PC-3 (cell line): ENCODE measurements around the gene COL9A3. TPM values are rescaled to one million over a fixed set of nuclear protein-coding genes. Genes with fewer than 3 reads are reported as not detected.

ENCODE experiments used
- ATAC-seq: fragments of 200-7000 bp; cut with Tn5 transposase; 2 replicates; pipeline ENCODE4 v1.9.1; 2020; ENCODE audit warnings: mild to moderate bottlenecking, moderate library complexity
- BruUV-seq: library from RNA; stranded (reverse); fragments of 400-500 nt; replicated peaks from 2 replicates; lab custom pipeline; 2021; lab: Mats Ljungman, UMichigan
- CTCF ChIA-PET: fragments of 300-600 bp; sonication (Branson Sonifier 250); formaldehyde crosslinking; loops from one replicate; lab custom pipeline; 2022; ENCODE audit warnings: antibody characterized with exemption; lab: Charles Lee
- POLR2A ChIA-PET: fragments of 300-600 bp; sonication (Branson Sonifier 250); formaldehyde crosslinking; loops from one replicate; lab custom pipeline; 2022; ENCODE audit warnings: antibody characterized with exemption; ENCODE audit not compliant: unreplicated experiment; lab: Charles Lee
- DNase-seq: peaks from one replicate; pipeline ENCODE4 v3.0.0-alpha.2; 2015
- H2AFZ ChIP-seq: fragments of 300-600 bp; sonication (generic); 2 replicates; pipeline ENCODE4 v1.6.0; 2016; ENCODE audit warnings: antibody characterized with exemption, low read length
- H3F3A ChIP-seq: fragments of 300-600 bp; sonication (generic); one replicate; pipeline ENCODE4 v1.6.0; 2017; ENCODE audit warnings: antibody characterized with exemption, low read length, control low read depth, mild to moderate bottlenecking; ENCODE audit not compliant: unreplicated experiment
- H3K27ac ChIP-seq: fragments of 300-600 bp; sonication (generic); 2 replicates; pipeline ENCODE4 v1.5.1; 2016; ENCODE audit warnings: mild to moderate bottlenecking, low read length
- H3K27me3 ChIP-seq: fragments of 300-600 bp; sonication (generic); 2 replicates; pipeline ENCODE4 v1.6.1; 2016; ENCODE audit warnings: low read length, mixed read lengths
- H3K36me3 ChIP-seq: fragments of 300-600 bp; sonication (generic); 2 replicates; pipeline ENCODE4 v1.6.1; 2016; ENCODE audit warnings: low read depth, mixed run types, low read length, mixed read lengths
- H3K4me1 ChIP-seq: fragments of 300-600 bp; sonication (generic); 2 replicates; pipeline ENCODE4 v1.5.1; 2016; ENCODE audit warnings: low read length; ENCODE audit not compliant: insufficient read depth
- H3K4me2 ChIP-seq: fragments of 300-600 bp; sonication (generic); 2 replicates; pipeline ENCODE4 v1.6.0; 2016; ENCODE audit warnings: low read length
- H3K4me3 ChIP-seq: fragments of 300-600 bp; sonication (generic); 2 replicates; pipeline ENCODE4 v1.5.1; 2016; ENCODE audit warnings: mild to moderate bottlenecking, low read length, mixed read lengths
- H3K79me2 ChIP-seq: fragments of 300-600 bp; sonication (generic); 2 replicates; pipeline ENCODE4 v1.6.1; 2017; ENCODE audit warnings: low read length, mixed read lengths
- H3K9ac ChIP-seq: fragments of 300-600 bp; sonication (generic); 2 replicates; pipeline ENCODE4 v1.6.0; 2016; ENCODE audit warnings: mild to moderate bottlenecking, low read length
- H3K9me2 ChIP-seq: fragments of 300-600 bp; sonication (generic); replicated peaks from 2 replicates; pipeline ENCODE4 v1.6.1; 2016; ENCODE audit warnings: mixed run types, low read length, mixed read lengths
- H3K9me3 ChIP-seq: fragments of 300-600 bp; sonication (generic); 2 replicates; pipeline ENCODE4 v1.6.1; 2016; ENCODE audit warnings: low read length, mixed read lengths
- H4K20me1 ChIP-seq: fragments of 300-600 bp; sonication (generic); 2 replicates; pipeline ENCODE4 v1.6.1; 2016; ENCODE audit warnings: low read length, mixed read lengths
- EZH2 ChIP-seq: fragments of 300-600 bp; sonication (generic); IDR thresholded peaks from one replicate; pipeline ENCODE4 v1.6.1; 2017; ENCODE audit warnings: antibody characterized with exemption, mild to moderate bottlenecking, low read length; ENCODE audit not compliant: unreplicated experiment
- EZH2phosphoT487 ChIP-seq: fragments of 300-600 bp; sonication (generic); IDR thresholded peaks from 2 replicates; pipeline ENCODE4 v1.6.1; 2018; ENCODE audit warnings: mild to moderate bottlenecking, antibody characterized with exemption, low read length, borderline replicate concordance
- intact Hi-C: fragments of 100-400 bp; cut with micrococcal nuclease; formaldehyde crosslinking; loops from 2 replicates; pipeline ENCODE4 v1.9.0; 2023
- total RNA-seq: library from RNA; depleted of rRNA; stranded (reverse); fragments of >200 nt; gene quantifications from 2 replicates; pipeline ENCODE4 v1.2.3, GENCODE V29; 2014
- TF ChIP-seq, protein P1 (sequence below): fragments of 300-600 bp; sonication (generic); conservative IDR thresholded peaks from 2 replicates; pipeline ENCODE4 v1.5.1; 2017; ENCODE audit warnings: antibody characterized with exemption, low read depth, mild to moderate bottlenecking, low read length

The COL9A3 gene
- total RNA-seq, 1 experiment from 2014 or later: 14.3 TPM

- Histone ChIP-seq H3K79me2 (no peaks in the 10 kb centered on the region), H3K9me3 (no peaks in the 10 kb centered on the region), H3K9ac (no peak overlapping the region), H3K9me2 (no peaks in the 10 kb centered on the region), H3K36me3 (no peaks in the 10 kb centered on the region), H3F3A (peaks cover 6% of the 10 kb centered on the region), H3K27me3 (no peaks in the 10 kb centered on the region), H3K4me2 (no peak overlapping the region), H4K20me1 (no peaks in the 10 kb centered on the region), H2AFZ (no peak overlapping the region), H3K4me1 (peaks cover 6% of the 10 kb centered on the region; the same call in 1 of the 2 replicates), H3K27ac (no peak overlapping the region), H3K4me3 (no peak overlapping the region)
- DNase-seq (no peak), ATAC-seq (no peak)
- no peak for TF ChIP-seq EZH2phosphoT487
- TF ChIP-seq, protein P1, sequence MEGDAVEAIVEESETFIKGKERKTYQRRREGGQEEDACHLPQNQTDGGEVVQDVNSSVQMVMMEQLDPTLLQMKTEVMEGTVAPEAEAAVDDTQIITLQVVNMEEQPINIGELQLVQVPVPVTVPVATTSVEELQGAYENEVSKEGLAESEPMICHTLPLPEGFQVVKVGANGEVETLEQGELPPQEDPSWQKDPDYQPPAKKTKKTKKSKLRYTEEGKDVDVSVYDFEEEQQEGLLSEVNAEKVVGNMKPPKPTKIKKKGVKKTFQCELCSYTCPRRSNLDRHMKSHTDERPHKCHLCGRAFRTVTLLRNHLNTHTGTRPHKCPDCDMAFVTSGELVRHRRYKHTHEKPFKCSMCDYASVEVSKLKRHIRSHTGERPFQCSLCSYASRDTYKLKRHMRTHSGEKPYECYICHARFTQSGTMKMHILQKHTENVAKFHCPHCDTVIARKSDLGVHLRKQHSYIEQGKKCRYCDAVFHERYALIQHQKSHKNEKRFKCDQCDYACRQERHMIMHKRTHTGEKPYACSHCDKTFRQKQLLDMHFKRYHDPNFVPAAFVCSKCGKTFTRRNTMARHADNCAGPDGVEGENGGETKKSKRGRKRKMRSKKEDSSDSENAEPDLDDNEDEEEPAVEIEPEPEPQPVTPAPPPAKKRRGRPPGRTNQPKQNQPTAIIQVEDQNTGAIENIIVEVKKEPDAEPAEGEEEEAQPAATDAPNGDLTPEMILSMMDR: no peak
- no peak for TF ChIP-seq EZH2
- BruUV-seq: no TSS peak
- POLR2A ChIA-PET: interaction anchor here (0.6 kb wide), 1 partner anchor 230 kb away, joined by 12 read pairs; no protein-coding TSS in a partner anchor
- intact Hi-C loops: loop anchor here (2.0 kb wide), 1 partner anchor 136 kb away; no protein-coding TSS in a partner anchor
- CTCF ChIA-PET: no interaction called here
Measured at GRCh38 chr20:62872184-62872847, 55.5 kb downstream of the COL9A3 start.

GRCh38 chr20:62872862-62873261, 56.0 kb downstream of the COL9A3 start:
- Histone ChIP-seq H3K27ac (no peak overlapping the region), H3K27me3 (no peaks in the 10 kb centered on the region), H4K20me1 (no peaks in the 10 kb centered on the region), H3K36me3 (no peaks in the 10 kb centered on the region), H3K4me1 (peaks cover 6% of the 10 kb centered on the region; the same call in 1 of the 2 replicates), H3F3A (peaks cover 7% of the 10 kb centered on the region), H3K9me2 (no peaks in the 10 kb centered on the region), H2AFZ (no peak overlapping the region), H3K4me3 (no peak overlapping the region), H3K9ac (no peak overlapping the region), H3K9me3 (no peaks in the 10 kb centered on the region), H3K79me2 (no peaks in the 10 kb centered on the region), H3K4me2 (no peak overlapping the region)
- TF ChIP-seq EZH2 (no peak), EZH2phosphoT487 (no peak)
- TF ChIP-seq, protein P1: no peak
- ChIA-PET CTCF (no interaction called here), POLR2A (interaction anchor here (0.6 kb wide), 1 partner anchor 230 kb away, joined by 12 read pairs; no protein-coding TSS in a partner anchor)
- ATAC-seq: no peak
- no peak for DNase-seq
- intact Hi-C loops: loop anchor here (2.0 kb wide), 1 partner anchor 136 kb away; no protein-coding TSS in a partner anchor
- BruUV-seq: no TSS peak

DNA sequence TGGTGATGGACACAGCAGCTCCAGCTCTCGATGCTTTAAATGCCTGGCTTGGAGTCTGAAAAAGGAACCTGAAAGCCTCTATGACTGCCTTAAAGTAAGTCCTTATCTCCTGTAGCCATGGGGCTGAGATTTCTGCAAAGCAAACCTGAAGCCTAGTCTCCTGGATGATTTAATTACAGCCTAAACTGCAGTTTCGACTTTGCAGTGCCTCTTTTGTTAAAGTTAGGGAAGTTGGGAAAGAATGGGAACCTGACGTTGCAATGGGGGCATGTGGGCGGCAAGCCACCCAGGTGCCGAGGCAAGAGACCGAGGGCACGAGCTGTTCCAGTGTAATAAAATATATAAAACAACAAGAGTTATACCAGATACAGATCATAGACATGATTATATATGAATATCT, 56.4 kb downstream of the COL9A3 start:
- Histone ChIP-seq H3F3A (peaks cover 10% of the 10 kb centered on the region), H3K9ac (no peak overlapping the region), H2AFZ (no peak overlapping the region), H3K36me3 (no peaks in the 10 kb centered on the region), H3K9me3 (no peaks in the 10 kb centered on the region), H3K9me2 (no peaks in the 10 kb centered on the region), H3K4me2 (no peak overlapping the region), H3K4me1 (peaks cover 6% of the 10 kb centered on the region; the same call in 1 of the 2 replicates), H3K27ac (no peak overlapping the region), H3K27me3 (no peaks in the 10 kb centered on the region), H3K4me3 (no peak overlapping the region), H4K20me1 (no peaks in the 10 kb centered on the region), H3K79me2 (no peaks in the 10 kb centered on the region)
- ATAC-seq (no peak), DNase-seq (no peak)
- no TSS peak for BruUV-seq
- intact Hi-C loops: loop anchor here (2.0 kb wide), 1 partner anchor 136 kb away; no protein-coding TSS in a partner anchor
- ChIA-PET POLR2A (interaction anchor here (0.6 kb wide), 2 partner anchors 79 to 230 kb away, joined by 5 to 12 read pairs; no protein-coding TSS in a partner anchor), CTCF (interaction anchor here (0.8 kb wide), 1 partner anchor 14 kb away, joined by 3 read pairs; no protein-coding TSS in a partner anchor)
- TF ChIP-seq, protein P1: no peak
